Cardiac atrium fibroblast (primary cell): Measurements from ENCODE around the gene OR2A2. TPM values are rescaled to one million over a fixed set of nuclear protein-coding genes. Genes with fewer than 3 reads are reported as not detected.

ENCODE experiments used
- total RNA-seq: library from RNA; depleted of rRNA; stranded (reverse); fragments of >200 nt; gene quantifications from 2 replicates; pipeline ENCODE4 v1.2.3, GENCODE V29; 2015

Gene OR2A2, protein sequence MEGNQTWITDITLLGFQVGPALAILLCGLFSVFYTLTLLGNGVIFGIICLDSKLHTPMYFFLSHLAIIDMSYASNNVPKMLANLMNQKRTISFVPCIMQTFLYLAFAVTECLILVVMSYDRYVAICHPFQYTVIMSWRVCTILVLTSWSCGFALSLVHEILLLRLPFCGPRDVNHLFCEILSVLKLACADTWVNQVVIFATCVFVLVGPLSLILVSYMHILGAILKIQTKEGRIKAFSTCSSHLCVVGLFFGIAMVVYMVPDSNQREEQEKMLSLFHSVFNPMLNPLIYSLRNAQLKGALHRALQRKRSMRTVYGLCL
- not detected in 2 replicates for total RNA-seq

DNA sequence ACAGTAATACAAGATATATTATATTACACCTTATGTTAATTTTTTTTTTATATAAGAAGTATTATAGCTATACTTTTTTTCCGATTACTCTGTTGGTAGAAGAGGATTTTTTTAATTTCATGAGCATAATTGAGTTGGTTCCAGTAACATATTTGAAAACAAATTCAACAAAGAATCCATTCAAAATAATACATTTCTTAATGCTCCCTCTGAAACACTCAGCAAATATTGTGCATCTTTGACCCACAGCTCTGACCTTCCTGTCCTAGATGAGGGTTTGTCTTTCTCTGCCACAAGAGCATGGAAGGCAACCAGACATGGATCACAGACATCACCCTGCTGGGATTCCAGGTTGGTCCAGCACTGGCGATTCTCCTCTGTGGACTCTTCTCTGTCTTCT, at the start of gene OR2A2:
OR2A2 (plus strand) TSS at position 301 of the 400 bp plus-strand sequence; CDS start at position 301, 0 bp downstream.

DNA sequence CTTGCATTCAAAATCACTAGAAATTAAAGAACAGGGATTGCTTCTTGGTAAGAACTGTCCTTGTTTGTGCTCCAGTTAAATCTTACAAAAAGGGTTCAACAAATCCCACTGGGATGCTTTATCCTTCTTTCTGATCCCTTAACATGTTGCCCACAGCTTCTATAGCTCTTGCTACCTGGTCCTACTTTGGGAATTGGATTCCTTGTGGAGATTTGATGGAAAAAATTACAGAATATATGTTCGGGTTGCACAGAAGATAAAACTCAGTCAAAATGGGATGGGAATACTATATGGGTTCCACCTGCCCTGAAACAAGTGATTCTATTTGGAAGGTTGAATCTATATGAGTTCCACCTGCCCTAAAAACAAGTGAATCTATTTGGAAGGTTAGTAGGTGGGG, 39.9 kb upstream of the OR2A2 start, which contains the start of gene OR2A25:
OR2A25 (plus strand) TSS at position 301 of the 400 bp plus-strand sequence. CDS start 4,409 bp downstream, outside the sequence.

DNA sequence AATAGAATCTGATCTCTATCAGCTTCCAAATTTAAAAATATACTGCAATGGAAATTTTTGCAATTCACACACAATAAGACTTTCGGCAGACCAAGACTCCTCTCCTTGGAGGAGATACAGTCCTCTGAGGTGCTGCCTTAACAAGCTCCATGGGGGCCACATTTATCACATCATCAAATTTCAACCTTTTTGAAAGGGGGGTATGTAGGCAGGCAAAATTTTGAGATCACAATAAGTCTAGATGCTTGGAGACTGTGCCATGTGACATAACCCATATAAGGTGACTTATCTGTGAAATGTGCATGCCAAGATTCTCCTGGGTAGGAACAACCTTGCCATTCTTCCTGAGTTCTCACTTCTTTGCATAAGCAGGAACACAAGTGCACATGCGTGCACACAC, 23.4 kb upstream of the OR2A2 start, which contains the start of gene OR2A12:
OR2A12 (plus strand) TSS at position 301 of the 400 bp plus-strand sequence. CDS start 8,830 bp downstream, outside the sequence.

DNA sequence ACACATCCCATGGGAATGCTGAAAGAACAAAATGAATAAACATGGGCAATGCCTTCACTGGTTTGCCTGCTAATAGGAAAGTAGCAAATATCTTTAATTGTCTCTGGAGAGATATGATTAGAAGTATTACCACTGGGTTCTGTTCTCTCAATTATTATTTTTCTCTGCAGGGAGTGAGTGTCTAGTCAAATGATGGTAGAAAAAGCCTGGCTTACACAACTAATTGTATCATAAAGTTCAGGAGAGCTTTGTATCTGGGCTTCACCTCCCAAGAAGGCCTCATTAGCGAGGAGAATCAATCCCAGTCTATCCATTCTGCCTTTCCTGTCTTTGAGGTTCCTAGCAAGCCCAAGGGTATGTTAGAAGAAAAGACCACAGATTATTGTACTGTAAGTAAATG, 13.5 kb downstream of the OR2A2 start, which contains the start of gene OR2A14:
OR2A14 (plus strand) TSS at position 301 of the 400 bp plus-strand sequence. CDS start 5,937 bp downstream, outside the sequence.

Other genes starting within 250 kb of the OR2A2 start
- gene TCAF1, start 207.4 kb upstream of the OR2A2 start, total RNA-seq: 102 and 103 TPM in 2 replicates
- not detected in 2 replicates for gene OR2F2, start 174.3 kb upstream of the OR2A2 start, total RNA-seq
- not detected in 2 replicates for gene OR2F1, start 154.7 kb upstream of the OR2A2 start, total RNA-seq
- gene OR6B1, start 109.3 kb upstream of the OR2A2 start, total RNA-seq: not detected in 2 replicates
- gene OR2A5, start 60.6 kb upstream of the OR2A2 start, total RNA-seq: not detected in 2 replicates
- not detected in 2 replicates for gene OR2A25, start 39.8 kb upstream of the OR2A2 start, total RNA-seq
- not detected in 2 replicates for gene OR2A12, start 23.3 kb upstream of the OR2A2 start, total RNA-seq
- gene OR2A14, start 13.6 kb downstream of the OR2A2 start, total RNA-seq: not detected in 2 replicates
- under 0.01 and 0.65 TPM in 2 replicates for gene CTAGE4, start 73.9 kb downstream of the OR2A2 start, total RNA-seq
- gene ARHGEF35, start 86.2 kb downstream of the OR2A2 start, total RNA-seq: 0.65 TPM in 1 of 2 replicates, not detected in the other
- gene OR2A42, start 130.0 kb downstream of the OR2A2 start, total RNA-seq: not detected in 2 replicates
- not detected in 2 replicates for gene OR2A7, start 155.2 kb downstream of the OR2A2 start, total RNA-seq
- gene CTAGE8, start 159.7 kb downstream of the OR2A2 start, total RNA-seq: under 0.01 TPM in 1 of 2 replicates, not detected in the other
- not detected in 2 replicates for gene OR2A1, start 202.8 kb downstream of the OR2A2 start, total RNA-seq
- gene ARHGEF5, start 245.8 kb downstream of the OR2A2 start, total RNA-seq: 2.6 and 3.4 TPM in 2 replicates